GM06990 (cell line): ENCODE data around the gene LDLRAD4.

Experiments used
- DNase-seq: peaks from one replicate; pipeline ENCODE4 v3.0.0-alpha.2; 2011; ENCODE audit not compliant: insufficient read length; ENCODE audit errors: extremely low read depth
- H3K27me3 ChIP-seq: replicated peaks from 2 replicates; pipeline ENCODE4 v1.6.0; 2011; ENCODE audit warnings: low read length; ENCODE audit not compliant: control insufficient read depth, insufficient read depth
- H3K36me3 ChIP-seq: 2 replicates; pipeline ENCODE4 v1.5.1; 2011; ENCODE audit warnings: low read length; ENCODE audit not compliant: control insufficient read depth, insufficient read depth
- H3K4me3 ChIP-seq: replicated peaks from 2 replicates; pipeline ENCODE4 v1.5.1; 2011; ENCODE audit warnings: low read depth, mild to moderate bottlenecking, control low read depth, low read length
- CTCF ChIP-seq: IDR thresholded peaks from 2 replicates; pipeline ENCODE4 v1.5.1; 2011; ENCODE audit warnings: low read length, control low read depth, mild to moderate bottlenecking, inconsistent platforms; ENCODE audit not compliant: insufficient read depth, poor library complexity, severe bottlenecking

The LDLRAD4 gene

GRCh38 chr18:13446610-13447461 is 228.3 kb downstream of the LDLRAD4 start:
- DNase-seq, result no peak
- Histone ChIP-seq H3K4me3 (no peak overlapping the region), H3K36me3 (no peaks in the 10 kb centered on the region), H3K27me3 (no peaks in the 10 kb centered on the region; the same call in 1 of the 2 replicates)
- TF ChIP-seq CTCF, result no peak

- no peaks in the 10 kb centered on the region for H3K36me3 ChIP-seq
- no peak overlapping the region for H3K4me3 ChIP-seq
- no peak for DNase-seq
- no peaks in the 10 kb centered on the region; the same call in 1 of the 2 replicates for H3K27me3 ChIP-seq
- no peak for TF ChIP-seq CTCF
Measured at GRCh38 chr18:13447621-13448334, 229.2 kb downstream of the LDLRAD4 start.

- no peak for DNase-seq
- TF ChIP-seq CTCF, result no peak
- Histone ChIP-seq H3K4me3 (no peak overlapping the region), H3K27me3 (no peaks in the 10 kb centered on the region; the same call in 1 of the 2 replicates), H3K36me3 (no peaks in the 10 kb centered on the region)
Measured at GRCh38 chr18:13448335-13448795, 229.8 kb downstream of the LDLRAD4 start.

DNA sequence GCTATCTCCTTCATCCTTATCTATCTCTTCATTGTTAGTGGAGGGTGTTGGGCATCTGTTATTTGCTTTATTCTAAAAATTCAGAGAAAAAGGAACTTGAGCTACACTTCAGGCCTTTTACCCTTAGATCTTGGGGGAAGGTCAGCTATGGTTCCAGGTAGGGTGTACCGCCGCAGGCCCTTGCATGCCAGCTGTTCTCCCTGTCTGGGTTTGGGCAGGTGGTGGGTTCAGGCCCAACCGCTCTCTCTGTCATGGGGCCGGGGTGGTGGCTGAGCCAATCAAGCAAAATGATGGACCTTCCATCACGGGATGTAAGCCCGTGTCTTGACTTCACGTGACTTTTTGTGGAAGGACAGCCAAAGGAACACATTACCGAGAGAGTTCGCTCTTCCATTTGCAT is 231.1 kb downstream of the LDLRAD4 start:
- TF ChIP-seq CTCF, result no peak
- no peak overlapping the region for H3K4me3 ChIP-seq
- H3K36me3 ChIP-seq, result no peaks in the 10 kb centered on the region
- H3K27me3 ChIP-seq, result no peaks in the 10 kb centered on the region; the same call in 1 of the 2 replicates
- DNase-seq, result no peak

DNA sequence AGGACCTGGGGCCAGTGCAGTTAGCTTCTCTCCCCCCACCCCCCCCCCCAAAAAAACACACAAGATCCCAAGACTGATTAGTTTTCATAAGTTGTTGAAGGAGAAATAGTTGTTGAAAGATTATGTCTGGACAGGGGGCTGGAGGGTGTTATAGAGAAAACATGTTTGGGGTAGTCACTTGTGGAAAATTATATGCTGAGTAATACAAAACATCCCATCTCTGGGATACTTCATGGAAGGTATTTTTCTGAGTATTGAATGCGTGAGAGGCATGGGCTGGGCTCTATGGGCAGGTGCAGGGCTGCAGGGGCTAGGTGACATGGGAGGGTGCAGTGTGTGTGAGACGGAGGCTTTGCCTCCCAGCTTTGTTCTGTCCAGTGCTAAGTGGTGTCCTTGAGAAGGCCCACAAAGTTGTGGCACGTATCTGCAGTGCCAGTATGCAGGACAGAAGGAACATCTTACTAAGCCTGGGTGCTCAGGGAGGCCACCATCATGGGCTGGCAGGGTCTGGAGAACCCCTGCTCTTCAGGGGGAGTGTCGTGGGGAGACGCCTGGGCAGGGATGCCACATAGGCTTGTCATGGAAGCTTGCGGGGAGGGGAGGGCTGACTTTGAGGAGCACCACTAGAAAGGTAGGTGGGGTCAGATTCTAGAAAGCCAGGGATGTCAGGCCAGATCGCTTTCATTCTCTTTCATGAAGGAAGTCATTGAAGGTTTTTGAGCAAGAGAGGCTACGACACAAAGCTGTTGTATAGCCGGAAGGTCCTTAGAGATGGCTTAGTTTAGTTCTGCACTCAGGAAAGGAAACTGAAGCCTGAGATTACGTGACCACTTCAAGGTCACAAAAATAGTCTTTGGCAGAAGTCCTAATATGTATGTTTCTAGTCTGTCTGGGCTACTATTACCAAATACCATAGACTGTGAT is 232.0 kb downstream of the LDLRAD4 start:
- Histone ChIP-seq H3K36me3 (no peaks in the 10 kb centered on the region), H3K27me3 (no peaks in the 10 kb centered on the region), H3K4me3 (no peak overlapping the region)
- no peak for DNase-seq
- no peak for TF ChIP-seq CTCF
